Measurements from ENCODE around the gene TMEM132D. TPM values are rescaled to one million over a fixed set of nuclear protein-coding genes. Genes with fewer than 3 reads are reported as not detected.
A peak's percentile ranks its signal among the peaks of the same experiment; 100 is the strongest.
"Not testable (repeated sequence)": the region's sequence is repeated elsewhere in the genome, so short reads cannot be mapped to it uniquely, and the experiment has no call there.

Gene TMEM132D
- 0.03 and 0.25 TPM in 2 replicates for total RNA-seq (2014; rRNA removed; shearing (Covaris generic); ENCODE audit: low replicate concordance)

DNA sequence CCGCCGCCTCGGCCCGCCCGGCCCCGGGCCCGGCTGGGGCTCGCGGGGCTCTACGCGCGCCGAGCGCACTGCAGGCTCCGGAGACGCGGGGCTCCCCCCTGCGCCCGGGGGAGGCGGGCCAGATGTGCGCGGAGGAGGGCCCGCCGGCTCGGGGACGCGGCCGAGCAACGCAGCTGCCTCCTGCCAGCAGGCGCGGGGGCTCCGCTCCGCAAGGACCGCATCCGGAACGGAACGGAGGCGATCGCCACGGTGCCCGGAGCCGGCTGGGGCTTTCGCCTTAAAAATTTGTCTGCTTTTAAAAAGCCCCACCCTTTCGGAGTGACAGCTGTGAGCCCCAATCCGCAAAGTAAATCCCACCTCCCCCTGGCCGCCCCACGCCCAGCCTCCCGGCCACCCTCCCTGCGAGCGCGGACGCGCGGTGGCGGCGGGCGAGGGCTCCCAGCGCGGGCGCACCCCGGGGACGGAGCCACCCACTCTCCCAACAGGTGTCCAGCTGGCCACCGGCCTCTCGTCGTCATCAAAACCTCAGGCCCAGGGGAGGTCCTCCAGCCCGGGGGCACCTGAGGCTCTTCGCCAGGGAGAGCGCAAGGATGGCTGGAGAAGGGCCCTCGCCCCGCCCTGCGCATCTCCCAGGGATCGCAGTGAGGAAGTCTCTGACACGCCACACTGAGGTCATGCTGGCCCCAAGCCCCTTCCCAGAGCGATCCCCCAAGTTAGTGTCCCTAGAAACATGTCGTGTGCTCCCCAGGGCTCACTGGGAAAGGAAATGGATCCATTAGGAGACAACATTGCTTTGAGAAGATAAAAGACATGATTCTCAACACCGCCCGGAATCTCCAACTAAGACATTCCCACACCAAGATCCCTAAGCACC is at the start of gene TMEM132D:
Gene TMEM132D (minus strand): TSS at position 70 of the 874 bp plus-strand sequence.
- no peak for DNase-seq
- Histone ChIP-seq H3K36me3 (no peaks in the 10 kb centered on the region), H3K9me3 (no peaks in the 10 kb centered on the region)

DNA sequence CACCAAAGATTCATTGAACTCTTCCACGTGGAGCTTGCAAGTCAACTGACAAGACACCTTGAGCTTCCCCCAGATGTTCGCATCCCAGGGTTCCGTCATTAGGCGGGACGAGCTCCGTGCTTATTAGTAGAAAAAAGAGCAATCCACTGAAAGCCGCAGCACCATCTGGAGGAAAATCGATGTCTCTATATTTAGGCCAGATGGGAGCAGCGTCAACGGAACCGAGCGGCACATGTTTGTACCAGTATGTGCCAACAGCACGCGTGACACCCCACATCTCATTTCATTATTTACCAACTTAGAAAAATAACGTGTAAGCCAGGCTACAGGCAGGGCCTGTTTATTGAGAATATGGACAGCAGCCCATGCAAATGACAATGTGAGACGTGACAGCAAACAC is 45.8 kb upstream of the TMEM132D start:
- Histone ChIP-seq H3K27me3 (no peaks in the 10 kb centered on the region), H3K36me3 (no peaks in the 10 kb centered on the region), H3K4me3 (no peak overlapping the region), H3K9me3 (no peaks in the 10 kb centered on the region)
- no peak for DNase-seq

More for the DNA sequence above, at the start of gene TMEM132D:
- Histone ChIP-seq H3K27me3 (peaks cover 36% of the 10 kb centered on the region), H3K4me3 (no peak within 1 kb of the TSS)

DNA sequence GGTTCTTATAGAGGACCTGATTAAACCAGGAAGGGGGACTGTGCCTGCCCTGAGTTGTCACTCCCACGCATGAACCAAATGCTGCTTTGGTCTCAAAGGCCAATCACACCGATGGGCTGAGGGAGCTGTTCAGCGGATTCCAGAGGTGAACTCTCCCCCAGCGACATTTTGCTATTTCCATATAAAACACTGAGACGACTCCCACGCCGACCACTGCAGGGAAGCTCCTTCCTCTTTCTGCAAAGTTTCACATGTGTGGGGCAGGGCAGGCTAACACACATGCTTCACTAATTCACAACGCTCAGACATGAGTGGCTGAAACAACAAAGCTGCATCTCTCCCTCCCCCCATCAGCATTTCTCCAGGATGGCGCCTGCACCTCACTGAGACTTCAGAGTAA is 37.8 kb upstream of the TMEM132D start:
- no peak overlapping the region for H3K4me3 ChIP-seq
- H3K9me3 ChIP-seq = no peaks in the 10 kb centered on the region
- no peaks in the 10 kb centered on the region for H3K36me3 ChIP-seq
- no peak for DNase-seq
- no peaks in the 10 kb centered on the region for H3K27me3 ChIP-seq

DNA sequence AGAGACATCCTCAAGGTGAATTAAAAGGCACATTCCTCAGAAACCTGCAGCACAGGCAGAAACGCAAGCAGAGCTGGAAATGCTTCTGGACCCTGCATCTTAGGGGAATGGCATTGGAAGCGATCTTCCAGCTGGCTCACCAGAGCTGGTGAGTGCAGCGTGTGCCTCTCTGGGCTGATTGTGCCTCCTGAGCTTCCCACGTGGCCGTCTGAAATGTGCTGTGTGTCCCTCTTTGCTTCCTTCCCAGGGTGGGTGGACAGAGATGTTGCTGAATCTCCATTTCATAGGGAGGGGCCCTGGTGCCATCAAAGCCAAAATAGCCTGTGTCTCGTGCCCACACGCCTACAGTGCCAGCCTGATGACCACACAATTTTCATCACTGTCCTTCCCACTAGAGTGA is 34.3 kb upstream of the TMEM132D start:
- no peaks in the 10 kb centered on the region for H3K9me3 ChIP-seq
- H3K27me3 ChIP-seq = no peaks in the 10 kb centered on the region
- DNase-seq = no peak
- H3K4me3 ChIP-seq = no peak overlapping the region
- no peaks in the 10 kb centered on the region for H3K36me3 ChIP-seq

DNA sequence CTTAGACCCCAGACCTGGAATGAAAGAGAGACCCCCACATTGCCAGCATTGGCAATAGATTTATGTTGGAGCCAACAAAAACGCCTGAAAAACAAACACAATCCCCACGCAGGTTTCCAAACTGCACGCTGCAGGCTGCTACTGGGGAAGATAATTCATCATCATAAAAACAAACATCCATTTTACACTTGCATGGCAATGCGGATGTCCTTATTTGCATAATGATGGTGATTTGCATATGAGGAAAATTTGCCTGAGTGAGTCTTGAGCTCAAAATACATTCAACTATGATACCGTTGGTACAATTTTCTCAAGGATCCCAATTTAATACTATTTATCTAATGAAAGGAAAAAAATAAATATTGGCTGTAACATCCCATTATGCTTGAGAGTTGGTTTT is 33.6 kb upstream of the TMEM132D start:
- Histone ChIP-seq H3K36me3 (no peaks in the 10 kb centered on the region), H3K9me3 (no peaks in the 10 kb centered on the region), H3K4me3 (no peak overlapping the region), H3K27me3 (no peaks in the 10 kb centered on the region)
- no peak for DNase-seq

GRCh38 chr12:129928643-129929042 is 24.8 kb upstream of the TMEM132D start:
- no peak overlapping the region for H3K4me3 ChIP-seq
- no peaks in the 10 kb centered on the region for H3K36me3 ChIP-seq
- no peaks in the 10 kb centered on the region for H3K9me3 ChIP-seq
- DNase-seq = no peak
- H3K27me3 ChIP-seq = no peaks in the 10 kb centered on the region

DNA sequence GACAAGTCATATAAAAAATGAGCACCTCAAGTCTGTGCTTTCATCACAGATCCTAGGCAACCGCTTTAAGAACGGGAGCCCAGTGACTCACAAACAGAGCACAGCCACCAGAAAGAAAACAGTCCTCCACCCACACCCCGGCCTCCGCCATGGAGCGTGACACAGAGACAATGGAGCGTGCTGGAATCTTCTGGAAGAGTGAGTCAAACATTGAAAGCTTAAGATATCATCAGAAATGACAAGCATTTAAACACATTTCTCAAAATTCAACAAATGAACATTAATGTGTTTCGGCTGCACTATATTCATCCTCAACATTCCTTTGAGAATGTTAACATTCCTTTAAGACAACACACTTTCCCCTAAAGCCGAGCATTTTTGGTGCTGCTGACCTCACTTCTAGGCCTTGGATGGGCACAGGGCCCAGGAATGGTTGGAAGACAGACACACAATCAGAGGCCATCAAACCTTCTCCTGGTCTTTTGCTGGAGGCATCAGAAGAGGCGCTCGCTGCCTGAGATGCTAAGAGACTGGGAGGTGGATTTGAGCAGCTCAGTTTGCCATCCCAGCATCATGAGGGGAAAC is 23.6 kb upstream of the TMEM132D start:
- no peaks in the 10 kb centered on the region for H3K36me3 ChIP-seq
- no peaks in the 10 kb centered on the region for H3K9me3 ChIP-seq
- H3K27me3 ChIP-seq = no peaks in the 10 kb centered on the region
- no peak overlapping the region for H3K4me3 ChIP-seq
- DNase-seq = peak; percentile 81

DNA sequence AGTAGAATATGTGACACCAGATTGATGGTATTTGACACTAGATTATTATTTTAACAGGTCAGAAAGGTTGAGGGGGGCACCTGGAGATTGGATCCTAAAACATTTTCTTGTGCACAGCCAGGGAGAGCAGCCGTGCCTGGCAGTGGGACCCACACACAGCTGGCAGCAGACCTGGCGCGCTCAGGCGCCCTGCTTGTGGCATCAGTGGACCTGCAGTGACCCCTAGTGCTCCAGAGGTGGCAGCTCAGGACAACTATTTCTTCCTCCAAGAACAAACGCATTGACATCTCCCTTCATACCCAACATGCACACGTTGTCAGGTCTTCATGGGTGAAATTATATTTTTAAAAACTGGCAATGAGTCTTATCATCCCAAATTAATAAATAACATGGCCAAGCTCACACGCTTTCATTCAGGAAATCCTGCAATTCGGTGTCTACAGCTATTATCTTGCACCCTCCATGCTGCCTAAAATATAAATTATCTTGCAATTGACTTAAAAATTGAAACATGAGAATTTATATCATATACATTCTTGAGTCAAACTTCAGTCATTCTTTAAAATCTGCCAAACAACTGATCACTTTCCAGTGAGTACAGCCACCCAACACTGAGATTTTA is 7.7 kb upstream of the TMEM132D start:
- peak; percentile 63 for DNase-seq
- no peaks in the 10 kb centered on the region for H3K27me3 ChIP-seq
- H3K9me3 ChIP-seq = no peaks in the 10 kb centered on the region
- no peak overlapping the region for H3K4me3 ChIP-seq
- H3K36me3 ChIP-seq = no peaks in the 10 kb centered on the region

GRCh38 chr12:129909051-129910020 is 5.5 kb upstream of the TMEM132D start:
- Histone ChIP-seq H3K36me3 (no peaks in the 10 kb centered on the region), H3K9me3 (no peaks in the 10 kb centered on the region), H3K4me3 (no peak overlapping the region), H3K27me3 (peaks cover 15% of the 10 kb centered on the region; the same call in 1 of the 2 replicates)
- DNase-seq = no peak

DNA sequence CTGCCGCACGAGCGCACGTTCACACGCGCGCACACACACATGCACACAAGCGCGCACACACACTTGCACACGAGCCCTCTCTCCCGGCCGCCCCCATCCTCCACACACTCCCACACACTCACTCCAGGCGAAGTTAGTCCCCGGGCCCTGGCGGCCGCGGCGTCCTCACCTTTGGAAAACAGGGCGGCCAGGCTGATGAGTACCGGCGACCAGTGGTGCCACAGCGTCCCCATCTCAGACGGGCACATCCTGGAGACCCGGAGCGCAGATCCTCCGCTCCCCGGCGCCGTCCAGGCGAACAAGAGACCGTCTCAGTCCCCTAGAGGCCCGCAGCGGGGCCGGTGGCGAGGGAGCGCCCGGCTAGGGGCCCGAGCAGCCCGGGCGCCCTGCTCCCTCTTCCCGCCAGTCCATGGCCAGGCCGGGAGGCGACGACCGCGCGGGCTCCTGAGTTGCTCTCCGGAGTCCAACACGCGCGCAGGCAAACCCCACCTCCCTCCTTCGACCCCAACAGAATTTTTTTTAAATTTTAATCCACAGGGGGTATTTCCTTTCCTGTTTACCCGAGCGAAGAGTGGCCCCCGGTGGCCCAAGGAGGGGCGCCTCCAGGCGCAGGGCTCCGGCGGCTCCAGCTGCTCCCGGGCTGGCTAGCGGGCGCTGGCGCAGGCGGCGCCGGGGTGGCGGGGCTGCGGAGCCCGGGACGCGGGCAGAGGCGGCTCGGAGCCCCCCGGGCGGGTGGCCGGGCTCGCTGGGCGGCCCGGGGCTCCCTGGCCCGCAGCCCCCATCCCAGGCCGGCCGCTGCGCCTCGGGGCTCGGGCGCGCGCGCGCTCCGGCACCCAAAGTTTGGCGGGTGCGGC is 506 bp downstream of the TMEM132D start:
- DNase-seq = no peak
- no peaks in the 10 kb centered on the region for H3K36me3 ChIP-seq
- H3K4me3 ChIP-seq = no peak overlapping the region
- no peaks in the 10 kb centered on the region for H3K9me3 ChIP-seq
- H3K27me3 ChIP-seq = peaks cover 36% of the 10 kb centered on the region

DNA sequence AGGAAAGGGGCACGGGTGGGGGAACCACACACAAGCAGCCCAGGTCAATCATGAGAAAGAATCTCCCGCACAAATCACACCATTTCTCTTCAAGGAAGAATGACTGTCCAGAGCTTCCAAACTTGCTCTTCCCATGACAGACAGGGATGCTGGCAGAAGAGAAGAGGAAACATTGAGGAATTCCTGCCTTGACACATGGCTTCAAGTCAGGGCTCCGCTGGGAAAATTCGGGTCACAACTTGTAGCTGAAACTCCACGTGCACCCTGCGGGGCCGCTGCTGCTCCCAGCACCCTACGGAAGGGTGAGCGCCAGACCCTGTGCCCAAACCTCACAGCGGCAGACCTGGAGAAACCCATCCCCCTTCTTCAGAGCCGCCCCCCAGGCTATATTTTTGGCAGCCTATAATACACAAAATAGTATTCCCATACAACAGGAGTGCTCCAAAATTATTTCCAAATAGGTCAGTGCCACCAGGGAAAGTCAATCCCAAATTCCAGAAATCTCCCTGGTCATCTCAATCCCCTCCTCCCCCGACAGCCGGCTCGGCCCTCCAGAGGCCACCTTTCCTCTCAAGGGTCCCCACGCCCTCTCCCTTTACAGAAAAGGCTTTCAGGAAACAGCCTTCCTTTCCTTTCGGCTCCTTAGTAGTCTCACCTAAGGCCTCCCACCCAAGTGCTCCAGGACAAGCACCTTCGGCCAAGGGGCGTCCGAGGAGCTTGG is 1.3 kb downstream of the TMEM132D start:
- no peak for DNase-seq
- H3K27me3 ChIP-seq = peaks cover 36% of the 10 kb centered on the region
- H3K36me3 ChIP-seq = no peaks in the 10 kb centered on the region
- no peak overlapping the region for H3K4me3 ChIP-seq
- H3K9me3 ChIP-seq = no peaks in the 10 kb centered on the region

GRCh38 chr12:129901254-129901653 is 2.6 kb downstream of the TMEM132D start:
- H3K27me3 ChIP-seq = peaks cover 36% of the 10 kb centered on the region
- no peaks in the 10 kb centered on the region for H3K9me3 ChIP-seq
- no peaks in the 10 kb centered on the region for H3K36me3 ChIP-seq
- DNase-seq = no peak
- H3K4me3 ChIP-seq = no peak overlapping the region

DNA sequence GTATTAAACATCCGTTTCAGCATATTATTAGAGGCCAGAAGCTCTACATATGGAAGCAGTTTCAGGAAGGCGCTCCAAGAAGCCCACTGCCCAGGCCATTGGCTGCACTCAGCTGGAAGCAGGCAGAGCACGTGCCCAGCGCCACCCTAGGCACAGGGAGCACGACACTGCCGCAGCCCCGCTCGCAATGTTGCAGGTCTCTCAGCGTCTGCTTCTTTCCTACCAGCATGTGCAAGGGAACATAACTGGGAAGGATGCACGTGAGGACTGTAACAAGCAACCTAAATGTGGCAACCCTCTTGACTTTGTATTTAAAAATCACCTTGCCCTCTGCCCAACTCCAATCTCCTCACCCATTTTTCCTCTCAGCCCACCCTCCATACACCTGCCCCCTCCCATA is 3.5 kb downstream of the TMEM132D start:
- Histone ChIP-seq H3K27me3 (peaks cover 31% of the 10 kb centered on the region), H3K4me3 (no peak overlapping the region), H3K9me3 (no peaks in the 10 kb centered on the region), H3K36me3 (no peaks in the 10 kb centered on the region)
- DNase-seq = no peak

GRCh38 chr12:129899045-129899444 is 4.8 kb downstream of the TMEM132D start:
- not testable (repeated sequence) for H3K36me3 ChIP-seq, H3K9me3 ChIP-seq, H3K4me3 ChIP-seq, DNase-seq
- H3K27me3 ChIP-seq = peaks cover 20% of the 10 kb centered on the region

DNA sequence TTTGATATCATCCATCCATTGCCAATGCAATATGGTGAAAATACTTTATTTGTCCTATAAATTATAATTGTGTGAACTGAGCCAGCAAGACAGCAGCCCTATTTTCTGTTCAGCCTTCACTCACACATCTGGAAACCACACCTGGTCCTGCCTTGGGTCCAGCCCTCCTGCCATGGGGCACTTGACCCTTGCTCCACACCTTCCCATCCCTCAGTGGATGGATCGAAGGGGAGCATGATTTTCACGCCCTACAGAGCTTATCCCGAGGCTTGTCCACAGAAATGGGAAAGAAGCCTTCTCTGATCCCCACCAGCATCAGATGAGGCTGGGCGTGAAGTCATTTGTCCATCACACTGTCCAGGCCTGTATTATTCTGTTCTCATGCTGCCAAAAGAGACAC is 10.1 kb downstream of the TMEM132D start:
- H3K36me3 ChIP-seq = no peaks in the 10 kb centered on the region
- no peaks in the 10 kb centered on the region for H3K9me3 ChIP-seq
- DNase-seq = no peak
- H3K4me3 ChIP-seq = no peak overlapping the region
- no peaks in the 10 kb centered on the region for H3K27me3 ChIP-seq

All from MG63 (cell line).